HG03354 (cell line): ENCODE measurements around the gene CLTB.
A peak's percentile ranks its signal among the peaks of the same experiment; 100 is the strongest.
"Not testable (repeated sequence)": the region's sequence is repeated elsewhere in the genome, so short reads cannot be mapped to it uniquely, and the experiment has no call there.

ENCODE experiments used
- ATAC-seq: cut with Tn5 transposase; IDR thresholded peaks from one replicate; pipeline ENCODE4 v1.9.1; 2021; ENCODE audit warnings: mild to moderate bottlenecking; ENCODE audit not compliant: unreplicated experiment, poor library complexity, severe bottlenecking

CLTB gene

DNA sequence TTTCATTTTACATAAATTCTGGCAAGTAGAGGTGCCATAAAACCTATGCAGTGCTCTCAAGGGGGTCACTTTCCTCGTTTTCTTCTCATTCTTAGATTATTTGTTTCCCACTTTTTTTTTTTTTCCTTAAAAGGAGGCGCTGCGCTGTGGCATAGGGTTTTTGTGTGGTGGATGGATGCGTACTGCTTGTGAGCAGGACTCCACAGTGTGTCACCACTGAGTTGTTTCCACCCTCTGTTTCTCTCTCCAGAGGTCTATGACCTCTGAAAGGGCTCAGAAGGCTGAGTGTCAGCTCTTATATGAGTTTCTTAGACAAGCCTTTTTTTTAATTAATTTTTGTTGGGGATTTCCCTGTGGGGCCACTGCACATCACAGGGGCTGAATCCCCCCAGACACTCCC lies 13.6 kb upstream of the CLTB start:
- no peak for ATAC-seq

DNA sequence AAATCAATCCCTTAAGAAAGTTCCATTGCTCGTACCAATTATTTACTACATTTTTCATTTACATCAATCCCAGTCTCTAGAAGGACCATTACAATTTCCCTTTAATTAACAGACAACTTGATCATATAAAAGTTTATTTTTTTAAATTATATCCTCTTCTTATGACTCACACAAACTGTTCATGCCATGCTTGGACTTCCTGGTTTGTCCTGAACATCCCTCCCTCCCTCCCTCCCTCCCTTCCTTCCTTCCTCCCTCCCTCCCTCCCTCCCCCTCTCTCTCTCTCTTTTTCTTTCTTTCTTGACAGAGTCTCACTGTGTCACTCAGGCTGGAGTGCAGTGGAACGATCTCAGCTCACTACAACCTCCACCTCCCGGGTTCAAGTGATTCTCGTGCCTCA lies 11.6 kb upstream of the CLTB start:
- ATAC-seq: no peak

DNA sequence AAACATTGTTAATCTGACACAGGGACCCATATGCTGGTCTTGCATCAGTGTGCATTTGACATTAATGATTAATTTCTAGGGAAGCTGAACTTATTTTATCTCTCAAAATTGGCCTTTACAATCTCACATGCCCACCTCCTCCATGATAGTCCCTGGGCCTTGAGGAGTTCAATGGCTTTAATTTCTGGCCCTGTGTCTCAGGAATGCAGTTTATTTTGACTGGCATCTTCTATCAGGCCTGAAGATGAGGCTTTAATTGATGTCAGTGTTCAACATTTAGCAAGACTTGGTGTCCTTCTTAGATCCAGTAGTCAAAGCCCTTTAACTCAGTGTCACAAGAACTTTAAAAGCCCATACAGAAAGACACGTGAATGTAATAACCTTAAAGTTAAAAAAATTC lies 10.5 kb upstream of the CLTB start:
- no peak for ATAC-seq

DNA sequence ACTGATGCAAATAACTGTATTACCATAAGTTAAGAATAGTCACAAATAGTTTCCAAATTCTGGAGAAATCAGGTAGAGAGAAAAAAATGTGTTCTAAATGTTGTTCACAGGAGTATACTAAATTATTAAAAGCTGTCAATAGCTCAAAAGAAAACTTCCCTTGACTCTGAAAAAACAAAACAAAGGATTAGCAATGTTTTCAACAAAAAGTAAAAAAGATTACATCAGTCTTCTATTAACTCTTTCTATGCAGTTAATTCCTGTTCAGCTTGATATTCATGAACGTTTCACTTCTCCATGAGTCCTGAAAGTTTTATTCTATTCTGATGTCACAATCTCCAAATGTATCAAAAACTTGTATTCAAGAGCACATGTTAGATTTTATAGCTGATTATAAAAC lies 9.5 kb upstream of the CLTB start:
- ATAC-seq: no peak

DNA sequence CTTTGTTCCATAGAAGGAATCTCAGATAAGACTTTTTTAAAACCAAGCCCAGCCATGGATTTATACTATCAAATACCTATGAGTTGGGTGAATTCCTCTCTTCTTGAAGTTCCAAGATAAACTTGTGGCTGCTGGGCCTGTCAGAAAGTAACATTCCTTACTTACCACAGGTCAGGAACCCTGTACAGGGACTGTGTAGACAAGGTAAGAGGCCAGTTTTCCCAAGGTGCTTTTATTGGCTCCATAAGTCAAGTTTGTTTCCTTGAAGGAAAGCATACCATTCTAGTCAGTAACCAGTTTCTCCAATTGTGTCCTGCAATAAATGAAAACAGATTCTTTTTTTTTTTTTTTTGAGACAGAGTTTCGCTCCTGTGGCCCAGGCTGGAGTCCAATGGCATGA lies 8.8 kb upstream of the CLTB start:
- no peak for ATAC-seq

DNA sequence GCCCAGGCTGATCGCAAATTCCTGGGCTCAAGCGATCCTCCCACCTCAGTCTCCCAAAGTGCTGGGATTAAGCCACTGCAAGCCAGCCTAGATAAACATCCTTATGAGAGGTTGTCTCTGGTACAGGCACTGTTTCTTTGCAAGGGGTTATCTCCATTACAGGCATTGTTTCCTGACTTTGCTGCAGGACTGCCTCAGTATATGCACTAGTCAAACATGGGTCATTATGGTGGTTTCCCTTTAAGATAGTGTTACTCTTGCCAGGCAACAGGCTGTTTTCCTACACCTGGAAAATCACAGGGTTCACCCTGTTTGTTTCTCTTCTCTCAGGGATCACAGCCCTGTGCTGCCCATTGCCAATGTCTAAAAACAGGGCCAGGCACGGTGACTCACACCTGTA lies 7.8 kb upstream of the CLTB start:
- no peak for ATAC-seq

DNA sequence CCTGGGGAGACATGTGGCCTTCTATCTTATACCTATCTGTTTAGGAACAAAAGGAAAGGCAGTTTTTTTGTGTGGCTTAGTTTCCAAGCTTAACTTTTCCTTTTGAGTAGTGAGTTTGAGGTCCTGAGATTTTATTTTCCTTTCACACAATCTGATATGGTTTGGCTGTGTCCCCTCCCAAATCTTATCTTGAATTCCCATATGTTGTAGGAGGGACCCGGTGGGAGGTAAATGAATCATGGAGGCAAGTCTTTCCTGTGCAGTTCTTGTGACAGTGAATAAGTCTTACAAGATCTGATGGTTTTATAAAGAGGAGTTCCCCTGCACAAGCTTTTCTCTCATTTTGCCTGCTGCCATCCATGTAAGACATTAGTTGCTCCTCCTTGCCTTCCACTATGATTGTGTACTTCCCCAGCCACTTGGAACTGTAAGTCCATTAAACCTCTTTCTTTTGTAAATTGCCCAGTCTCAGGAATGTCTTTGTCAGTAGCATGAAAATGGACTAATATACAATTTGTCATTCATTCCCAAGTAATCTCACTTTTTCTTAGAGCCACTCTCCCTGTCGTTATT lies 4.7 kb upstream of the CLTB start:
- no peak for ATAC-seq

DNA sequence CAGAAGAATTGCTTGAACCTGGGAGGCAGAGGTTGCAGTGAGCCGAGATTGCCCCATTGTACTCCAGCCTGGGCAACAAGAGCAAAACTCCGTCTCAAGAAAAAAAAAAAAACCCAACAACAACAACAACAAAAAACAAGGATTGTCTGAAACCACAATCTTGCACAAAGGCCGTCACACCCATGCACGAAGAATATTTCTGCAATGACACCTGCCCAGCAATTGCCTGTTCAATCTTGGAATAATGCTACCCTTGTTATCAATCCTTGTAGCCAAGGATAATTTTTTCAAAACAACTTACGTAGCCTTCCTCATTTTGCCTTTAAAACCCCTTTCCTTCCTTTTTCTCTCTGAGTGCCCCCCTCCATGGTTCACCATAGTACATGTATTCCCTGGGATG lies 3.7 kb upstream of the CLTB start:
- no peak for ATAC-seq

DNA sequence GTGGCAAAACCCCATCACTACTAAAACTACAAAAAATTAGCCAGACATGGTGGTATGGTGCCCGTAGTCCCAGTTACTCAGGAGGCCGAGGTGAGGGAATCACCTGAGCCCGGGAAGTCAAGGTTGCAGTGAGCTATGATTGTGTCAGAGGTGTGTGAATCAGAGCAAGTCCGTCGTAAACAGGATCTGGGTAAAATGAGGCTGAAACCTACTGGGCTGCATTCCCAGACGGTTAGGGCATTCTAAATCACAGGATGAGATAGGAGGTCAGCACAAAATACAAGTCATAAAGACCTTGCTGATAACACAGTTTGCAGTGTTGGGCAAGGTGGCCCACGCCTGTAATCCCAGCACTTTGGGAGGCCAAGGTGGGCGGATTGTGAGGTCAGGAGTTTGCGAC lies 1.9 kb upstream of the CLTB start:
- ATAC-seq: no peak

DNA sequence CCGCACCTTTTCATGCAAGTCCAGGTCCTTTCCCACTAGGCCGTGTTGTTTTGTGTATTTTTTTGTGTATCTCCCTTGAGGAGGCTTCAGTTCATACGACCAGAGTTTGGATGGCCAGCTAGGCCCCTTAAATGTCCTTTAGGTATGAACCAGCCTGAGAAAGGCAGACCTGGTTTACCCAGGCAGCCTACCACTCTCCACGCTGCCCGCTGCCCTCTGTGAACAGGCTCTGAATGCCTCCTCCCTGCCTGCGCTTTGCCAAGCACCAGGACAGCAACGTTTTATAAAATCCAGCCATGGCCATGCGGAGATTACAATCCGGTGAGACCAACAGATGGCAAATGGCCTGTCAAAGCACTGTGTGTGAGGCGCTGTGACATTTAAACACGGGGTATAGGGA lies 626 bp upstream of the CLTB start:
- ATAC-seq: no peak

DNA sequence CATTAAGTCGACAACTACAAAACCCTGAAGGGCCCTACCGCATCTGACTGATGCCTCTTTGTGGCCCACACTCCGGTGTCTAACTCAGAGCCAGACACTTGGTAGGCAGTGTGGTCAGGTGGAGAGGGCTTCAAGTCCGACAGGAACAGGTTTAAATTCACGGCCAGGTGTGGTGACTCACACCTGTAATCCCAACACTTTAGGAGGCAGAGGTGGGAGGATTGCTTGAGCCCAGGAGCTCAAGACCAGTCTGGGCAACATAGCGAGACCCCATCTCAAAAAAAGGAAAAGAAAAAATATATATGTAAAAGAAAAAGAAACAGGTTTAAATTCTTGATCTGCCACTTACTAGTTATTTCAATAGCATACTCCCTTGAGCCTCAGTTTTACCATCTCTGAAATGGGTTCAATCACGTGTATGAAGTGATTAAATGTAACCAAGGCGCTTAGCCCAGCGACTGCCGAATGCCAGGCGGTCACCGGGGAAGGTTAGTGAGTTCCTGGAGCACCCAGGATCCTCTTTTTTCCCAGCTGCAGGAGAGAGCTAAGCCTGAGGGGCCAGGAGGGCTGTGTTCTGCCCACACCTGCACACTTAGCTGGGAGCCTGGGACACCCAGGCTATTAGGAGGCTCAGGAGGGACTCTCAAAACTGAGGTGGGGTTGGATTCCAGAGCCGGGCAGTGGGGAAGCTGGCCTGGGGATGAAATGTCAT lies 943 bp downstream of the CLTB start:
- peak; percentile 4 for ATAC-seq

DNA sequence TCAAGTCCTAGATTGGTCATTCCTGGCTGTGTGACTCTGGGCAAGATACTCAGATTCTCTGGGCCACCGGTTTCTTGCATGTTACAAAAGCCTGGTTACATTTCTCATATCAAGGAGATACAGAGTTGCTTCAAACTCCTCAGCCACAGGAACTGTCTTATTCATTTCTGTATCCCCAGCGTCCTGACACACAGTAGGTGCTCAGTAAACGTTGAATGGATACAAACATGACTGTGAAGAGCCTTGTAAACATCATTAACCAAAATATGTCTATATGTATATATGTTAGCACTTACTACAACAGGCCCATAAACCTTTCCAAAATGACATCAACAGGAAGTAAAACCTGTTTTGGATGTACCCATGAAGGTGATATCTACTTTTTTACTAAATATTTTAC lies 1.6 kb downstream of the CLTB start:
- no peak for ATAC-seq

DNA sequence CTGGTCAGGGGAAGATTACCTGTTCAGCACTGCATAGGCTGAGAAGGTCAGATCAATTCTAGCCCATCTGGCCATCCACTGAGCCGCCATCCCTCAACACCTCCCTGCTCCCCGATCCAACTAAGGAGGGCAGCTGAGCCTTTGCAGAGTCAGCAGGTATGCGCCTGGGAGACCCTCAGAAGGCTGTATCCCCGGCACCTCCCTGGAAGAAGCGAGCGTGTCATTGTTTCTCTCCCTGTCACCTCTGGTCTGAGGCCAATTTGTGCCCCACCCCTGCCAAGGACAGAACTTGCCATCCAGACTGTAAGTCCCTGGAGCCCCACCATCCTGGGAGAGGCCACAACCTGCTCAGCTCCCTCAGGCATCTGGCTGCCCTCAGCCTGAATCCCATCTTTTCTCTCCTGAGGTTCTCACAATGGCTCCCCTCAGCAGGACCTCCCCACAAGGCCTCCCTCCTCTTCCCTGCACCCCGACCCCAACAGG lies 2.6 kb downstream of the CLTB start:
- no peak for ATAC-seq

DNA sequence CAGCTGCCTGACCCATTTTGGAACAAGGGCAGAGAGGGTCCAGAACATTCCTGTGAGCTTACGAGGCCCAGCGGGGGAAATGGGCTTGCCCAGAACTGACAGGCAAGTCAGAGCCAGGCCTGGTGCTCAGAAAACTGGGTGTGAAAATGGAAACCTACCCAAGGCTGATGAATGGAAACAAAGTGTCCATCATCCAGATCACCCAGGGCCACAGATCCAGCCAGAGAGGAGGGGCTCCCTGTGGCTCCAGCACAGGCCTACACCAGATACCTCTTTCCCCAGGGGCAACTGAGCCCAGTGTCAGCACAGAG lies 3.1 kb downstream of the CLTB start:
- ATAC-seq: no peak

DNA sequence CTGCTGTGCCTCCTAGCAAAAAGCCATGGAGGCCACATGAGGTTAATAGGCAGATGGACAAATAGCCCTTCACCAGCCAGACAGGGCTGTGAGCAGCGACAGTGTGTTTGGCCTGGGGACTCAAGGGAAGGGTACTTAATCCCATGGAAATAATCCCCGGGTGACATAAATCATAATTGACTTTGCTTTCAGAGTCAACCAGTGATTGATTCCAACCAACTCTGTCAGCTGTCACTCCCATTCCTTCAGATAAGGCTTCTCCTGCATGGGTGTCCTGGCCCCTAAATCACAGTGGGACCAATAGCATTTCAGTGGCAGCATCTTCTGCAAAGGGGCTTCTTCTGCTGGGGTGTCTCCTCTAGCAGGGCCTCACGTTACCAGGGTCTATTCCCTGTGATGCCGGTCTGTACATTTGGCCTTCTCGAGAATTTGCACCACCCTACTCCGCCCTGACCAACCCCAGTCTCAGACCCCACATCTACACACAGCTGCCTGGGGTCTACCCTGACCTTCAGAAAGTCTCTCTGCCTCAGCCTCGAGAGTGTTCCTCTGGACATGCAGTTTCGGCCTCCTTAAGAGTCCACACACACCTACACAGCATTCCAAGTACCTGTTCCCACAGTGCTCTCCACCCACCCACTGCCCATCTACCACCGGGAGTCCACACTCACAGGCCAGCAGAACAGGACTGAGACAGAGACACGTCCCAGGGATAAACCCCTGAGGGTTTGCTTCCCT lies 3.7 kb downstream of the CLTB start:
- ATAC-seq: no peak

DNA sequence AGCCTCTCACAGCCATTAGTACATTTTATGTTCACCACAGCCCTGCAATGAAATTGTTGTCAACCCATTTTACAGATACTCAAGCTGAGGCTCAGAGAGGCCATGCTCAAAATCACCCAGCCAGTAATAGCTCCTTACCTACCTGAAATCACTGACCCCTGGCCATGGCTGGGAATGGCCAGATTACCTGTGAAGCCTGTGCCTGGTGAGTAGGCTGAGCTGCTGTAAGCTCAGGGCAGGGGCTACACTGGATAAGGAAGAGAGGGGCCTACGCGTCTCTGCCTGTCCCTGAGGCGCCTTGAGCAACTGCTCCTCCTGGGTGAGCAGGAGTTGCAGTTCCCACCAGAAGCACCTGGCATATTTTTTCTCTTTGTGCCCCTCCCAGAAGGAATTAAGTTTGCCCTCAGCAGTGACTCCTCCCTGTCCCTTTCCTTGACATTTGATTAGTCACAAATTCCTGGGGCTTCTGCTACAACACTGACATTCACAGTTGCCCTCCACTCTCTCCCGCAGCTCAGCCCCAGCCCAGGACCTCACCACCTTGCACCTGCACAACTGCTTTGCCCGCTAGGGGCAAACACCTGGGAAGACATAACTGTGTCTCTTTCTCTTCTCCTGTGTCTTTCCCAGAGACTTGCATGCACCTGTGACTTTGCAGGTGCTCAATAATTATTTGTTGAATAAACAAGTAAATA lies 5.7 kb downstream of the CLTB start:
- no peak for ATAC-seq

DNA sequence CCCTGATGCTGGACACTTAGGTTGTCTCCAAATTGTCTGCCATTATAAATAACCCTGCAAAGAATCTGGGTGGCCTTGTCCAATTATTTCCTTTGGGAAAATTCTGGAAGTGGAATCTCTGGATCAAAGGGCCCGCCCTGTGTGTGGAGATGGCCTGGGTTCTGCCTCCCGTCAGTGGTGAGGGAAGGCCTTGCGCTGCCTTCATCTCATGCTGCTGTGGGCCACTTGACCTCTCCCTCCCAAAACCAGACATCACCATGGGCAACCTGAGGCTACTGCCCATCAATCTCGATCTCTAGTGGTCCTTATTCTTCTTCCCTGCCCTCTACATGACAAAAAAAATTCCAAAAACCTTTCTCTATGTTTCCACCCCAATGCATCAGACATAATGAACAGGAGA lies 6.6 kb downstream of the CLTB start:
- ATAC-seq: no peak

DNA sequence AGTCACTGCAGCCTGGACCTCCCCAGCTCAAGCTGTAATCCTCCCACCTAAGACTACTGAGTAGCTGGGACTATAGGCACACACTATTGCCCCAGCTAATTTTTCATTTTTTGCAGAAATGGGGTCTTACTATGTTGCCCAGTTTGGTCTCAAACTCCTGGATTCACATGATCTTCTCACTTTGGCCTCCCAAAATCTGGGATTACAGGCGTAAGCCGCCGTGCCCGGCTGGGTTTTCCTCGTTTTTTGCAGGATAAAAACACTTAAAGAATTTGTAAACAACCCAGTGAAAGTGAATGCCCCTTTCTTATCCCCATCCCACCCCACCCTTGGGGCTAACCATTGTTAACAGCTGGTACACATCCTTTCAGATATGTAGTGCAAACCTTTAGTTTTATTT lies 7.7 kb downstream of the CLTB start:
- ATAC-seq: no peak

DNA sequence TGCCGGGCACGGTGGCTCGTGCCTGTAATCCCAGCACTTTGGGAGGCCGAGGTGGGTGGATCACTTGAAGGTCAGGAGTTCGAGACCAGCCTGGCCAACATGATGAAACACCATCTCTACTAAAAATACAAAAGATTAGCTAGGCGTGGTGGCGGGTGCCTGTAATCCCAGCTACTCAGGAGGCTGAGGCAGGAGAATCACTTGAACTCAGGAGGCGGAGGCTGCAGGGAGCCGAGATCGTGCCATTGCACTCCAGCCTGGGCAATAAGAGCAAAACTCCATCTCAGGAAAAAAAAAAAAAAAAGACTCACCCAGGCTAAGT lies 8.1 kb downstream of the CLTB start:
- ATAC-seq: not testable (repeated sequence)

DNA sequence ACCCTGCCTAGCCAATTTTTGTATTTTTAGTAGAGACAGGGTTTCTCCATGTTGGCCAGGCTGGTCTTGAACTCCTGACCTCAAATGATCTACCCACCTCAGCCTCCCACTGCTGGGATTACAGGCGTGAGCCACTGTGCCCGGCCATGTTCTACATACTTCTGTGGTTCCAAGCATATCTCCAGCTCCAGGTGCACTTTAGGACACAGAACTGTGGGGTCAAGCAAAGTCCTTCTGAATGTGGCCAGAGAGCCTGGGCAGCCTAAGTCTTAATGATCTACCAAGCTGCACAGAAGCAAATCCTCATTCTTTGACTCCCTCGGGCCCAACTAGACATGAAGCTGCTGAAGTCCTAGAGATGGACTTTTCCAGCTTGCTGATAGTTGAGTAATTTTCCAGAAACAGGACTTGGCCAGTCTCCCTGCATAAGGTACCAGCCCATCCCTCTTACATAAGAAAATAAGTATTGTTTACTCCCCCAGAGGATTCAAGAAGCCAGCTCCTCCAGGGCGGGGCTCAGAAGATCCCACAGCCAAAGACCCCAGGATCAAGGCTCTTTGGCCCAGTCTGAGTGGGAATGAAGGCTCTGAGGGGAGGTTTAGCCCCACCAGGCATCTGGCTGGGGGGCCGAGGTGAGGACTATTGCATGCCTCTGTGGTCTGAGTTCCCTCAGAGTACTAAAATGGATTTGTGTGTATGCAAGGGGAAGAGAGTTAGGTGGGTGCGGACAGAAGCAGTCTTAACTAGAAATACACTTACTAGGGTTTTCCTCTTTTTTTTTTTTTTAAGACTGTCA lies 8.7 kb downstream of the CLTB start:
- ATAC-seq: no peak
